COLO829 (cell line): ENCODE results near the gene SDK1.

Source experiments
- DNase-seq: peaks from one replicate; pipeline ENCODE4 v3.0.0; 2012; ENCODE audit warnings: low spot score

Gene SDK1

GRCh38 chr7:4109481-4110110 is 808.5 kb downstream of the SDK1 start:
- DNase-seq, result no peak

- DNase-seq, result no peak
Measured at GRCh38 chr7:4110438-4110837, 809.4 kb downstream of the SDK1 start.

- no peak for DNase-seq
Measured at GRCh38 chr7:4111166-4111565, 810.1 kb downstream of the SDK1 start.

- DNase-seq, result no peak
Measured at GRCh38 chr7:4113271-4113670, 812.2 kb downstream of the SDK1 start.

- no peak for DNase-seq
Measured at GRCh38 chr7:4113976-4114375, 812.9 kb downstream of the SDK1 start.

GRCh38 chr7:4115442-4115841 is 814.4 kb downstream of the SDK1 start:
- DNase-seq, result no peak

GRCh38 chr7:4115941-4116610 is 815.0 kb downstream of the SDK1 start:
- DNase-seq, result no peak

GRCh38 chr7:4119848-4120247 is 818.8 kb downstream of the SDK1 start:
- DNase-seq, result no peak

GRCh38 chr7:4123346-4123745 is 822.3 kb downstream of the SDK1 start:
- DNase-seq, result no peak

GRCh38 chr7:4123823-4124222 is 822.8 kb downstream of the SDK1 start:
- DNase-seq, result no peak

GRCh38 chr7:4124556-4125477 is 823.8 kb downstream of the SDK1 start:
- no peak for DNase-seq

- no peak for DNase-seq
Measured at GRCh38 chr7:4127909-4128560, 827.0 kb downstream of the SDK1 start.

GRCh38 chr7:4129481-4130122 is 828.5 kb downstream of the SDK1 start:
- no peak for DNase-seq

GRCh38 chr7:4131063-4131462 is 830.0 kb downstream of the SDK1 start:
- no peak for DNase-seq

- DNase-seq, result no peak
Measured at GRCh38 chr7:4132221-4132620, 831.2 kb downstream of the SDK1 start.

GRCh38 chr7:4133491-4134044 is 832.5 kb downstream of the SDK1 start:
- no peak for DNase-seq

GRCh38 chr7:4134204-4134603 is 833.2 kb downstream of the SDK1 start:
- no peak for DNase-seq

GRCh38 chr7:4134631-4135030 is 833.6 kb downstream of the SDK1 start:
- no peak for DNase-seq

GRCh38 chr7:4135301-4135700 is 834.2 kb downstream of the SDK1 start:
- DNase-seq, result no peak

- no peak for DNase-seq
Measured at GRCh38 chr7:4136036-4136435, 835.0 kb downstream of the SDK1 start.

GRCh38 chr7:4136501-4137110 is 835.6 kb downstream of the SDK1 start:
- DNase-seq, result no peak
